CD4-positive, alpha-beta T cell treated with Interferon gamma for 1 hour (primary cell): Measurements from ENCODE around the gene CPN2.
A peak's percentile ranks its signal among the peaks of the same experiment; 100 is the strongest.

Experiments used
- DNase-seq: peaks from one replicate; pipeline ENCODE4 v3.0.0-alpha.2; 2020

CPN2 gene, protein sequence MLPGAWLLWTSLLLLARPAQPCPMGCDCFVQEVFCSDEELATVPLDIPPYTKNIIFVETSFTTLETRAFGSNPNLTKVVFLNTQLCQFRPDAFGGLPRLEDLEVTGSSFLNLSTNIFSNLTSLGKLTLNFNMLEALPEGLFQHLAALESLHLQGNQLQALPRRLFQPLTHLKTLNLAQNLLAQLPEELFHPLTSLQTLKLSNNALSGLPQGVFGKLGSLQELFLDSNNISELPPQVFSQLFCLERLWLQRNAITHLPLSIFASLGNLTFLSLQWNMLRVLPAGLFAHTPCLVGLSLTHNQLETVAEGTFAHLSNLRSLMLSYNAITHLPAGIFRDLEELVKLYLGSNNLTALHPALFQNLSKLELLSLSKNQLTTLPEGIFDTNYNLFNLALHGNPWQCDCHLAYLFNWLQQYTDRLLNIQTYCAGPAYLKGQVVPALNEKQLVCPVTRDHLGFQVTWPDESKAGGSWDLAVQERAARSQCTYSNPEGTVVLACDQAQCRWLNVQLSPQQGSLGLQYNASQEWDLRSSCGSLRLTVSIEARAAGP

DNA sequence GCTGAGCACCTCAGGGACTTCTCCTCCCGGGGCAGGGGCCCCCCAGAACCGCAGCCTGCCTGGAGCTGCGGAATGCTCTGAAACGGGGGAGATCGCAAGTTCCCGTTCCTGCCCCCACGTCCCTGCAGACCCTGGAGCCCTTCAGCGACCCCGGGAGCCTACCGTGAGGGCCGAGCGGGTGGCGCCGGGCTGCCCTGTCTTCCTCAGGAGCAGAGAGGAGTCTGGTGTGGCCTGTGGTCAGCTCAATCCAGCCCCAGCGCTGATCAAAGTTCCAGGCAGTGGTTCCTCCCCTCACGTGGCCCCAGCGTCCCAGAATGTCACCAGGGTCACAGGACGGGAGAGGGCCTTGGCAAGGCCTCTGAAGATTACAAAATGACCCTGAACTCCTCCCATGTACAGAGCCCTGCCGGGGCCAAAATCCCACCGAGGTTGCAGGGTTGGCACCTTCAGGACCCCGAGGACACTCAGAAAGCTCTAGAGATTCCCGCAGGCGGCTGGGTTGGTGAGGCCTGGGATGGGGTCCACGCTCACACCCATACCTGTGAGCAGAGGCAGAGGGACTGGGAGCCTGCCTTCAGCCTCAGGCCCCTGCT, at the start of gene CPN2:
CPN2 (minus strand) TSS at position 249 of the 593 bp plus-strand sequence. CDS start 8,626 bp downstream, outside the sequence.
- no peak for DNase-seq

DNA sequence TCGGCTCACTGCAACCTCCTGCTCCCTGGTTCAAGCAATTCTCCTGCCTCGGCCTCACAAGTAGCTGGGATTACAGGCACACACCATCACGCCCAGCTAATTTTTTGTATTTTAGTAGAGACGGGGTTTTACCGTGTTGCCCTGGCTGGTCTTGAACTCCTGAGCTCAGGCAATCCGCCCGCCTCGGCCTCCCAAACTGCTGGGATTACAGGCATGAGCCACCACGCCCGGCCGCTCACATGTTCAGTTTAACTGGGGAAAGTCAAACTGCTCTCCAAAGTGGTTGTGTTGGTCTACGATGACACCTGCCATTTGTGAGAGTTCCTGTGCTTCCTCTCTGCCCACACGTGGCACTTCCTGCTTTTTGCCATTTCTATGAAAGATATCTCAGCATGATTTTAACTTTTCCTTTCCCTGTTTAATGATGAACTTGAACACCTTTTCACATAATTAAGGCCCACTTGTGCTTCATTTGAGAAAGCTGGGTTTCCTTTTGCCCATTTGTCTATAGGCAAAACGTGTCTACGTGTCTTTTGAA, 48.8 kb upstream of the CPN2 start:
- no peak for DNase-seq

DNA sequence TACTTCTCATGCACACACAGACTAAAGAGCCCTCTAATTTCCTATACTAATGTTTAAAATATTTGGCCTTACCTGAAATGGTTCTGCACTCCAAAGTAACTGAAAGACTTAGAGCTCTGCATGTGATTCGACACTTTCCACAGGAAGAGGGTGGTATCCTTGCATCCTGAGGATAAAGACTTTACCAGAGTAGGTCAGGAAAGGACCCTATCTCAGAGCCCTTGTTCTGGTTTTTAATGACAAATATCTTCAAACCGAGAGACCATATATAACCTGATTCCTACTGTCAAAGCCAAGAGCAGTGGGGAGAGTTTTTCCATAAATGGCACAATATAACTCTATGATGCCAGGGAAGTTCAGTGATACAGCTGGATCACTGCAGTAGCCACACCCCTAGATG, 48.0 kb upstream of the CPN2 start, which contains the start of gene GP5:
GP5 (minus strand) TSS at position 101 of the 400 bp plus-strand sequence. CDS start 984 bp downstream, outside the sequence.
- DNase-seq = no peak

DNA sequence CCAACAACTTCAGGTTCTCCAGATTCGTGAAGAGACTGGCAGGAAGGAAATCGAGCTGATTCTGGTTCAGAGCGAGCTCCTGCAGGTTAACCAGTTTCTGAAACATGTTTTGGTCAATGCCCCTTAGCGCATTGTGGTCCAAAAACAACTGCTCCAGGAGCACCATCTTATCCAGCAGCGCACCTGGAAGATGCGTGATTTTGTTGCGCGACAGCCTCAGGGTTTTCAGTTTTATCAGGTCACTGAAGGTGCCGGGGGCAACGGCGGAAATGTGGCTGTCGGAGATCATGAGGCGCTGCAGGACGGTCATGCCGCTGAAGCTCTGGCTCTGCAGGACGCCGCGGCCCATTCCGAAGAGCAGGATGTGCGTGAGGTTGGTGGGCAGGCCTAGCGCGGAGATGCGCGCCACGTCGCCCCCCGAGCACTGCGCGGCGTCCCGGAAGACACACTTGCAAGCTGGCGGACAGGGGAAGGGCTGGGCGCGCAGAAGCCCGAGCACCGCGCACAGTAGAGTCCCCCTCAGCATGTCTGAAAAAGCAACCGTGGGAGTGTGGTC, 46.7 kb upstream of the CPN2 start:
- peak; percentile 6 for DNase-seq

DNA sequence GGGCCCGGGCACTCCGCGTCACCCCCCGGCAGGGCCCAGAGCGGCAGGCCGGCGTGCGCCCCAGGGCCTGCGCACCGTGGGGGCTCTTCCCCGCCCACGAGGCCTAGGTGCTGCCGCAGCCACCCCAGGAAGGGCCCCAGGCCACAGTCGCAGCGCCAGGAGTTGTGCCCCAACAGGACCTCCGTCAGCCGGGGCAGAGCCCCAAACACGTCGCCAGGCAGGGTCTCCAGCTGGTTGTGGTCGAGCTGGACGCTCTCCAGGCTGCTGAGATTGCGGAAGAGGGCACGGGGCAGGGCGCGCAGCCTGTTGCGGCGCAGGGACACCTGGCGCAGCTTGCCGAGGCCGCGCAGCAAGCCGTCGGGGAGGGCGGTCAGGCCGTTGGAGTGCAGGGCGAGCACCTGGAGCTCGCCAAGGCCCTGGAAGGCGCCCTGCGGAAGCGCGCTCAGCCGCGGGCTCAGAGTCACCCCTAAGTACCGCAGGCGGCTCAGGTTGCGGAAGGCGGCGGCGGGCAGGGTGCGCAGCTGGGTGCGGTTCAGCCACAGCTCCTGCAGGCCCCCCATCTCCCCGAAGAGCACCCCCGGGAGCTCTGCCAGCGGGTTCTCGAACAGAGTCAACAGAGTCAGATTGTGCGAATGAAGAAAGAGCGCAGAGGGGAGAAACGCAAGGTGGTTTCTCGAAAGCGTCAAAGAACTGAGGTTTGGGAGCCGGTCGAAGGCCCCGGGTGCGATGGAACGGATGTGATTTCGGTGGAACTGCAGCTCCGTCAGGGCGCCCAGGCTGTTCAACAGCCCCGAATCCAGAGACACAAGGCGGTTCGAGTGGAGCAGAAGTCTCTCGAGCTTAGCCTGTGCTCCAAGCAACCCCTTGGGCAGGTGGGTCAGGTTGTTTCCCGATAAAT, 46.0 kb upstream of the CPN2 start:
- DNase-seq = peak; percentile 18

DNA sequence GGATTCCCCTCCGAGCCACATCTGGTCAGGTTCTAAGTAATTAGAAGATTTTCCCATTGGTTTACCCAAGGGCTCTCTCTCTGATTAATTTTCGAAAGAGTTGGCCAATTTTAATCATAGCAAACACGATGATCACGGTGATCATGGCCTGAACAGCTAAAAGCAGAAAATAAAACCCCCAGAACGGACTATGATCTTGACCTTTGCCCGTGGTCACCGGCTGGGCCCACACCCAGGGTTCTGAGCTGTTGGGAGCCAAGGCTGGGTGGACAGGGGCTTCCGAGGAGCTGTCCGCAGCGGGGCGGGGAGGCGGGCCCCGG, 45.4 kb upstream of the CPN2 start:
- DNase-seq = no peak

DNA sequence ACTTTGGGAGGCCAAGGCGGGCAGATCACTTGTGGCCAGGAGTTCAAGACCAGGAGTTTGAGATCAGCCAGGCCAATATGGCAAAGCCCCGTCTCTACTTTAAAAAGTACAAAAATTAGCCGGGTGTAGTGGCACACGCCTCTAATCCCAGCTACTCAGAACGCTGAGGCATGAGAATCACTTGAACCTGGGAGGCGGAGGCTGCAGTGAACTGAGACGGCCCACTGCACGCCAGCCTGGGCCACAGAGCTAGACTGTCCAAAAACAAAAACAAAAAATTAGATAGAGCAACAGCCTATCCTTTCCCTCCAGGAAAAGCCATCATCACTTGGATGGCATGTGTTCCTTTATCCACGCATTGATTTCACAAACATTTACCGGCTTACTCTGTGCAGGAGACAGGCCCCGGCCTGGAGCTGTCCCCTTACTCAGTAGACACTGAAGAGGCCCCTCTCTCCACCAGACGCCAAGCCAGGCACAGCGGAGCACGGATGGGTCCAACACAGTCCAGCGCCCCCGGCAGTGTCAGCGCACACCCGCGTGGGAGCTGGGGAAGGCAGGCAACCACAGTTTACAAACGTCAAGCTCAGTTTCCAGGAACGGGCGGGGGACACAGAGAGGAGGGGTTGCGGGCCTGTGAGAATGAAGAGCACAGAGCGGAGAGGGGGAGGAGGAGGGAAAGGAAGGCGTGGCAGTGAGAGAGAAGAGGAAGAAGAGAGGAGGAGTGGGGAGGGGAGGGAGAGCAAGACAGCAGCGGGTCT, 44.8 kb upstream of the CPN2 start:
- DNase-seq = peak; percentile 60

DNA sequence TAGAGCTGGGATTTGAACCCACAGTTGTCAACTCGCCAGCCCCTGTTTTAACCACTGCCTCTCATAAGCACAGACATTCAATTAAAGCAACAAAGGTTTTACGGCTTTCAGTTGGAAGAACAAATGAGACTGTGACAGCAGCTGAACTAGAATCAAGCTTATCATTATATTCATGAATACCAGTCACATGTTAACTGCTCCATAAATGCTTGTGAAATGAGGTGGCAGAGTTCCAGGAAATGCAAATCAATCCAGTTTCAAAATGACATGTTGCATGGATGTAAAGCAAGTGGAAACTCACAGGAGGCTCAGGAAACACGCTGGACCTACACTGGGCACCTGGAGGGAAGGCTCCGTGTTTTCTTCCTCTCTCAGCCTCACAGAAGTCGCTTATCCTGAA, 44.1 kb upstream of the CPN2 start:
- DNase-seq = no peak

DNA sequence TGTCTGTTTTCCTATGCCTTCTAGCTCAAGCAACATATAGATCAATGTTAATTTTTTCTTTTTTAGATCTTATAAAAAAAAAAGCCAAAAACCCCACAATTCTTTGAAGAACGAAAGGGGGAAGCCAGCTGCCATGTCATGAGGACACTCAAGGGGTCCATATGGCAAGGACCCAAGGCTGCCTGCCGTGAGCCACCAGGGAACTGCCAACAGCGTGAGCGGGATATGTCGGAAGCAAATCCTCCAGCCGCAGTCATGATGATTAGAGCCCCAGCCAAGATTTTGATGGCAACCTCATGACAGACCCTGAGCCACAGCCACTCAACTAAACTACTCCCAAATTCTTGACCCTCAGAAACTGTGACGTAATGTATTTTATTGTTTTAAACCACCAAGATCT, 41.4 kb upstream of the CPN2 start:
- DNase-seq = no peak

DNA sequence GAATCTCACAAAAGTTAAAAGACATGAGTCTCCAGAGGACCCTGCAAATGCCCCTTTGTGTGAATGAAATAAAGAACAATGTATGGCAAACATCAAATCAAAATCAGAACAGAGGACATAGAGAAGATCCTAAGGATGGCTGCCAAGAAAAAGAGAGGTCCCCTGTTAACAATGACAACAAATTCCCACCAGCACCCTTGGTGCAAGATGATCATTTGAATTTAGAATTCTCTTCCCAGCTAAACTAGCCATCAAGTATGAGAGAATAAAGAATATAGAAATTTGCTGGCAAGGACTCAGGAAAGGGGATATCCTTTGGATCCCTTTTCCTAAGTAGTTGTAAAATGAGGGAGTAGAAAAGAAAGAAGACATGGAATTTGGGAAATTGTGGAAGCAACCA, 39.7 kb upstream of the CPN2 start:
- DNase-seq = no peak

DNA sequence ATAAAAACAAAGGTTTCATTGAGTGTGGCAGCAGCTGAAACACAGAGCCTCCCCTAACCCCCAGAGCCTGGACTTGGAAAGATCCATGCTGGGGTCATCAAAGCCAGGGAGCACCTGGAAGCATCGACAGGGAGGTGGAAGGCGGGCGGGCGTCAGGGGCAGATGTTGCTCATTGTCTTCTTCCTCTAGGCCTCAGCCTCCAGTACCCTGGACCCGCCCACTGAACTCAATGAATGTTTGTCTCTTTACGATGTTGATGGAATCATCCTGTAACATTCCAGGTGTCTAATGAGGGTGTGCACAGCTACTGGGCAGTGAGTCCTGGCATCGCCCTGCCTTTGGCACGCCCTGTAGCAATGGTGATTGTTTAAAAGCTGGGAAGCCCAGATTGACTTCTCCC, 38.1 kb upstream of the CPN2 start:
- DNase-seq = no peak

DNA sequence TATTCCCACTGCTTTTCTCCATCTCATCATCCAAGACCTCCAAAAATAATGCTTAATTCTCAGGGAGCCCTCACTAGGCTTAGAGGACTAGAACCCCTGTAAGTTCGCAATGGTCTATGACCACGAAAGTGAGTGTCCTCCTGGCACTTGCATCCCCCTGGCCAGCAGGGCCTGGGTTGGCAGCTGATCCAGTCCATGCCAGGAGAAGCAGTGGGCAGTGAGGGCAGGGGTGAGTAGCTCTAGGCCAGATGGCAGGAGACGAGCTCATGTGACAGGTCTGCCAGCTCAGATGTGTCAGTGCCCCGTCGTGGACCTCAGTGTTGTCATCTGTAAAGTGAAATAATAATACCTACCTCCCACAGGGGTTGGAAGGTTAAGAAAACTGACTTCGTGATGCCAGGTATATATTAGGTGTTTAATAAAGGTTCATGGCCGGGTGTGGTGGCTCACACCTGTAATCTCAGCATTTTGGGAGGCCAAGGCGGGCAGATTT, 36.8 kb upstream of the CPN2 start:
- DNase-seq = no peak

DNA sequence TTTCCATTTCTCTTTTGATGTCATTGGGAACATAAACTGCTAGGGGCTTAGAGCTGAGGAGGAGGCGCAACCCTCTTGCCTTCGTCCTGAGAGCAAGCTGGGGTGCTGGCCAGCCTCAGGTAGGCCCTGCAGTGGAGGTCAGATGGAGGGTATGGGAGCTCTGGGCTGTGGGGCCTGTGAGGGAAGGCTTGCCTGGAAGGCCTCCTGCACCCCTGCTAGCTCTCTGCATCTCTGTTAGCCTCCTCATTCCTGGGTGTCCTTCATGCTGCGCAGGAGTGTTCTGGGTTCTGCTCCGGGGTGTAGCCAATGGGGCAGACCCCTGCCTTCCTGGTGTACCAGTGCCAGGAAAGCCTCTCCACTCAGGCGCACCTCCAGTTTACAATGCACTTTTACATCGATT, 36.1 kb upstream of the CPN2 start:
- no peak for DNase-seq

DNA sequence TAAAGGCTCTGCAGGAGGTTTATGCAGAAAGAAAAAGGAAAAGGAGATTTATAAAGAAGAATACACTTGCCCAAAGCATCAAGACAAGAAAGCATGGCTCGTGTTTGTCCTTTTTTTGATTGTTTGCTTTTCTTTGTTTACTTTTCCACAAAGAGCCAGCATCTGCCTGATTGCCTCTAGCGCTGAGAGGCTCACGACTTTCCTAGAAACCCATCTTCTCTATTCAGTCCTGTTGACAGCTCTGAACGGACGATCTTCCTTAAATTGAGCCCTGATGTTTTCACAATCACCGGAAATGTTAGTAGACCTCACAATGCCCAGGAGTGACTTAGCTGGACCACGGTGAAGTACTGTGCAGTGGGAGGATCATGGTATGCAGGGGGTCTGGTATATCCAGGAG, 35.5 kb upstream of the CPN2 start:
- DNase-seq = no peak

DNA sequence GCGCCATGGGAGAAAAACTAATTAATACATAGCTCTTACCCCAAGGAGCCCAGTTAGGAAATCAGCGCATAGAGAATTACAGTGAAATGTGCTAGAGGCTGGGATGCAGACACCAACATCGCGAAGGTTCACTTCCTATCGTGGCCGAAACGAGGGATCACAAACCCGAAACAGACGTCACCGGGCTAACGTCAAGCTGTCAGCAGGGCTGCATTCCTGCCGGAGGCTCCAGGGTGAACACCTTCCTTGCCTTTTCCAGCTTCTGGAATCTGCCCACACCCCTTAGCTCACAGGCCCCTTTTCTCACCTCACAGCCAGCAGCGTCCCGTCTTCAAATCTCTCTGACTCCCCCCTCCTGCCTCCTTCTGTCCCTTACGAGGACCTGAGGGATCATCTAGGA, 34.9 kb upstream of the CPN2 start:
- no peak for DNase-seq

DNA sequence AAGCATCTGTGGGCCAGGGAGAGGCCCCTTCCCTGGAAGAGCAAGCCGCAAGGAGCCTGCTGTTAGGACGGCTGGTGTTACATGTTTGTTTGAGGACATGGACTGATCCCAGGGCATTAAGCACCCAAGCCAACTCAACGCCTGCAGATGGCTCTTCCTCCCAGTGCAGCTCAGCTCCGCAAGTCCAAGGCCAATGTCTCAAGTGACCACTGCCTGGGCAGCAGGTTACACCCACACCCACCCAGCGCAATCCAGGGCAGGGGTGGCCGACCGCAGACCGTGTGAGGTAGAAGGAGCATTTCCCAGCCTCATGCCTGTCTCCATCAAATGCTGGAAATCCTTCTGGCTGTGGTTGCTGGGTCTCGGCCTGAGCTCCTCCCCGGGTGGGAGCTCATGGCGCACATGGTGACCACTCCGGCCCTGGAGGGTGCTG, 33.5 kb upstream of the CPN2 start:
- no peak for DNase-seq

DNA sequence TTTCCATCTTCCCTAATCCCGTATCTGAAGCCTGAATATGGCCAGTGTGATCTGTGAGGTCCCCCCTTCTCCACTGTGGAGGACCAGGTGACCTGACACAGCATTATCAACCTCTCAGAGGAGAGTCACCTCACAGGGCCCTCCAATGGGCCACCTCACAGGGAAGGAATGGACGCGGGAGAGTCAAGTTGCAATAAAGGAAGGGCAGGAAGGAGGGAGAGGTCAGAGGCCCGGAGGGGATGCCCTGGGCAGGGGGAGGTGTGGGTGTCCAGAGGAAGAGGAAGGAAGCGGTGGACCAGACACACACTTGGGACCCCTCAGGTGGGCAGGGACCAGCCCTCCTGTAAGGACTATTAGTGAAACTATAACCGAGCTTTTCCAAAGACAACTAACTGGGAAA, 33.0 kb upstream of the CPN2 start:
- DNase-seq = no peak

DNA sequence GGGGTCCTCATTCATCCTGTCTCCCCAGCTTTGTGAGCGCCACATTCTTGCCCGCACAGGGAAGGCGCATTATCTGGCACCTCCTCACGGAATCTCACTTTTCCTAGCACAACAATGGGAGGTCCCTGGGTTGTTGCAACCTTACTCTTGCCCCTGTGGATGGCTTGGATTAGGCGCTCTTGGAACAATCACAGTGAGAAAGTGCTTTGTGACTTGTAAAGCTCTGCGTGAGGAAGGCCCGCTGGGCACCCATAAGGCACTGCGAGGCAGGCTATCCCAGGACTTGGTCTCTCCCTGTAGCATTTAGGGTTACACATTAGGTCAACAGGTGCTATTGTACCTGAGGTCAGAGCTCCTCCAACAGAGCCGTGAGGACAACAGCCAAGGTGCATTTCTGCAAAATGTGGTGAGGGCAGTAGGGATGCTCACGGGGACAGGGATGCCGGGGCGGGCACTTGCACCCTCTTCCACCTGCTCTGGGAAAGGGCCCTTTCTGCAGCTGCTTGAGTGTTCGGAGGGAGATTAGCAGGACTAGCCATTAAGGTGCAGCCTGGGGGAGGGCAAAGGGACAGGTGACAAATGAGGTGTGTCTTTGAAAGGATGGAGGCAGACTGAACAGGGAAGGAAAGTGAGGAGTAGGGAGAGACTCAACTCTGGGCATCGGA, 32.3 kb upstream of the CPN2 start:
- no peak for DNase-seq

DNA sequence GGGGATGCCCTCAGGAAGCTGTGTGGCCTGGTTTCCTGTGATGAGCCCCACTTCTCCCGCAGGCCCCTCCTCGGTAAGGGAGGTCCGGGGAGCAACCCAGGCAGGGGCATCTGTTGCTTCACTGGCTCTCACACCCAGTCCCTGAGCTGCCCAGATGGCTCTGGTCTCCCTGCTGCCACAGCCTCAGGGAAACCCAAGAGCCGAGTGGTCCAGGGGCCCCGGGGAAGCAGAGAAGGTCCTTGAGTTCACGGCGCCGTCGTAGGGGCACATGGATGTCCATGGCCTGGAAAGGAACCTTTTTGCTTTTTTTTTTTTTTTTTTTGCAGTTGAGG, 31.7 kb upstream of the CPN2 start:
- DNase-seq = no peak

DNA sequence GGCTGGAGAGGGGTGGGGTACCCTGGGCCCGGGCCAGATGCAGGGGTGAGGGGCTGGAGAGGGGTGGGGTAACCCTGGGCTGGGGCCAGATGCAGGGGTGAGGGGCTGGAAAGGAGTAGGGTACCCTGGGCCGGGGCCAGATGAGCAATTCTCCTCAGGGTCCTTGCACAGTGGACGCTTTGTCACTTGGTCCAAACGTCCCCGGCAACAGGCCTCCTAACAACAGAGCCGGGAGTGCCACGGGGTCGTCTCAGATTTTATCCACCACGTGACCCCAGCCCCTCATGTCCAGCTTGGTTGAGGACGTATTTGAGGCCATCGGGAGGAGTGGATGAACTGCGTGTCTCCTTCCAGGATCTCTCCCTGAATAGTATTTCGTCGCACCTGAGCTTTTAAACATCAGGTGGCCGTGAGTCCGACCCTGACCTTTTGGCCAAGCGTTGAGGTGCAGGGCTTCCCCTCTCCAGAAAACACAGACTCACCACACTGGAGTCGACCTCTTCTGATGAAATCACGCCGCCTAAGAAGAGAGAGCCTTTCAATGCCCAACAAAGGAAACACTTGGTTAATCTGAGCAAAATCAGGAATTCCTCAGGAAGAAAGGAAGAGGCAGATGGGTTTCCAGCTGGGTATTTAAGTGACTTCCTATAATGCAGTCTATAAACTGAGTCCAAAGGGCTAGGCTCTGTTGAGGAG, 31.2 kb upstream of the CPN2 start:
- DNase-seq = no peak

DNA sequence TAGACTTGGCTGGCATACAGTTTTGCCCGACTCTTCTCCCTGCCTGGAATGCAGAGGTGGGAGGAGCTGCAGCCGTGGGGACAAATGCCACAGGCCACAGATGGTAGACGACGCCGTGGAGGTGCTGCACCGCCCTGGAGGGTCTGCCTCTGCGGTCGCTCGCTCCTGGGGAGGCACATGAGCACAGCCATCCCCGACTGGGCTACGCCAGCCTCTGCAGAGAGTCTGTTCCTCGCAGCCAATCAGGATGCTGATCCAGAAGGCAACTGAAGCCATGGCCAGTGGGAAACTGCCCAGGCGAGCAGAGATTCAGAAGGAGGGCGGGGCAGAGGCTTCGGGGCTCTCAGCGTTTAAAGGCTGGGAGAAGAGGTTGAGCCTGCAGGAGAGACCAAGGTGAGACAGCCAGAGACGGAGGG, 30.3 kb upstream of the CPN2 start:
- DNase-seq = no peak
